Mucosa of stomach (tissue), 1 donor: ENCODE data around the gene CTDP1.

Experiments
- H3K27me3 ChIP-seq: one replicate; pipeline ENCODE4 v1.7.0; 2013; ENCODE audit warnings: mild to moderate bottlenecking, low read length; ENCODE audit not compliant: control insufficient read depth, insufficient read depth
- H3K36me3 ChIP-seq: one replicate; pipeline ENCODE4 v1.7.0; 2013; ENCODE audit warnings: low read length; ENCODE audit not compliant: control insufficient read depth, insufficient read depth
- H3K4me1 ChIP-seq: one replicate; pipeline ENCODE4 v1.7.0; 2013; ENCODE audit warnings: mild to moderate bottlenecking, low read length; ENCODE audit not compliant: control insufficient read depth, insufficient read depth
- H3K4me3 ChIP-seq: one replicate; pipeline ENCODE4 v1.7.0; 2013; ENCODE audit warnings: low read length
- H3K9ac ChIP-seq: one replicate; pipeline ENCODE4 v1.7.0; 2013; ENCODE audit warnings: mild to moderate bottlenecking, low read length, moderate library complexity
- H3K9me3 ChIP-seq: one replicate; pipeline ENCODE4 v1.7.0; 2013; ENCODE audit warnings: mild to moderate bottlenecking, low read length, moderate library complexity; ENCODE audit not compliant: control insufficient read depth
- donor health status: Pancreatic carcinoma.

CTDP1 gene

GRCh38 chr18:79780547-79780946, 100.9 kb downstream of the CTDP1 start:
- H3K9me3 ChIP-seq = no peaks in the 10 kb centered on the region
- H3K27me3 ChIP-seq = peaks cover 12% of the 10 kb centered on the region
- no peak overlapping the region for H3K9ac ChIP-seq
- H3K4me1 ChIP-seq = no peaks in the 10 kb centered on the region
- H3K36me3 ChIP-seq = no peaks in the 10 kb centered on the region
- H3K4me3 ChIP-seq = no peak overlapping the region

- H3K4me3 ChIP-seq = no peak overlapping the region
- no peaks in the 10 kb centered on the region for H3K9me3 ChIP-seq
- H3K9ac ChIP-seq = no peak overlapping the region
- no peaks in the 10 kb centered on the region for H3K4me1 ChIP-seq
- H3K36me3 ChIP-seq = no peaks in the 10 kb centered on the region
- peaks cover 18% of the 10 kb centered on the region for H3K27me3 ChIP-seq
Measured at GRCh38 chr18:79781331-79781941, 101.8 kb downstream of the CTDP1 start.

- Histone ChIP-seq H3K4me1 (no peaks in the 10 kb centered on the region), H3K36me3 (no peaks in the 10 kb centered on the region), H3K9ac (no peak overlapping the region), H3K27me3 (peaks cover 26% of the 10 kb centered on the region), H3K9me3 (no peaks in the 10 kb centered on the region), H3K4me3 (no peak overlapping the region)
Measured at GRCh38 chr18:79782566-79783308, 103.1 kb downstream of the CTDP1 start.

GRCh38 chr18:79784071-79784913, 104.7 kb downstream of the CTDP1 start:
- H3K36me3 ChIP-seq = no peaks in the 10 kb centered on the region
- no peak overlapping the region for H3K4me3 ChIP-seq
- no peaks in the 10 kb centered on the region for H3K9me3 ChIP-seq
- no peaks in the 10 kb centered on the region for H3K4me1 ChIP-seq
- no peak overlapping the region for H3K9ac ChIP-seq
- H3K27me3 ChIP-seq = peaks cover 40% of the 10 kb centered on the region

- Histone ChIP-seq H3K36me3 (no peaks in the 10 kb centered on the region), H3K27me3 (peaks cover 46% of the 10 kb centered on the region), H3K4me1 (no peaks in the 10 kb centered on the region), H3K9ac (no peak overlapping the region), H3K4me3 (no peak overlapping the region), H3K9me3 (no peaks in the 10 kb centered on the region)
Measured at GRCh38 chr18:79784965-79785770, 105.6 kb downstream of the CTDP1 start.

- H3K4me3 ChIP-seq = no peak overlapping the region
- H3K9me3 ChIP-seq = no peaks in the 10 kb centered on the region
- H3K4me1 ChIP-seq = no peaks in the 10 kb centered on the region
- H3K27me3 ChIP-seq = peaks cover 52% of the 10 kb centered on the region
- no peaks in the 10 kb centered on the region for H3K36me3 ChIP-seq
- no peak overlapping the region for H3K9ac ChIP-seq
Measured at GRCh38 chr18:79785831-79786230, 106.2 kb downstream of the CTDP1 start.

GRCh38 chr18:79786304-79786703, 106.7 kb downstream of the CTDP1 start:
- Histone ChIP-seq H3K4me1 (no peaks in the 10 kb centered on the region), H3K4me3 (no peak overlapping the region), H3K9me3 (no peaks in the 10 kb centered on the region), H3K9ac (no peak overlapping the region), H3K27me3 (peaks cover 56% of the 10 kb centered on the region), H3K36me3 (no peaks in the 10 kb centered on the region)

- Histone ChIP-seq H3K9me3 (no peaks in the 10 kb centered on the region), H3K9ac (no peak overlapping the region), H3K4me3 (no peak overlapping the region), H3K36me3 (no peaks in the 10 kb centered on the region), H3K4me1 (no peaks in the 10 kb centered on the region), H3K27me3 (peaks cover 59% of the 10 kb centered on the region)
Measured at GRCh38 chr18:79786786-79787526, 107.4 kb downstream of the CTDP1 start.

- Histone ChIP-seq H3K9me3 (no peaks in the 10 kb centered on the region), H3K27me3 (peaks cover 59% of the 10 kb centered on the region), H3K4me1 (no peaks in the 10 kb centered on the region), H3K36me3 (no peaks in the 10 kb centered on the region), H3K9ac (no peak overlapping the region), H3K4me3 (no peak overlapping the region)
Measured at GRCh38 chr18:79787527-79787864, 107.9 kb downstream of the CTDP1 start.

GRCh38 chr18:79787865-79788733, 108.5 kb downstream of the CTDP1 start:
- Histone ChIP-seq H3K9me3 (no peaks in the 10 kb centered on the region), H3K27me3 (peaks cover 59% of the 10 kb centered on the region), H3K36me3 (no peaks in the 10 kb centered on the region), H3K4me3 (no peak overlapping the region), H3K4me1 (no peaks in the 10 kb centered on the region), H3K9ac (no peak overlapping the region)

GRCh38 chr18:79788734-79789085, 109.1 kb downstream of the CTDP1 start:
- H3K36me3 ChIP-seq = no peaks in the 10 kb centered on the region
- no peaks in the 10 kb centered on the region for H3K4me1 ChIP-seq
- no peak overlapping the region for H3K4me3 ChIP-seq
- H3K27me3 ChIP-seq = peaks cover 59% of the 10 kb centered on the region
- H3K9me3 ChIP-seq = no peaks in the 10 kb centered on the region
- H3K9ac ChIP-seq = no peak overlapping the region
